ENCODE results near the gene MTERF2. TPM values are rescaled to one million over a fixed set of nuclear protein-coding genes. Genes with fewer than 3 reads are reported as not detected.

MTERF2 gene
- total and polyA plus RNA-seq, 10 of the 15 experiments (the other 5 are each of a cell fraction or from before 2014, with no cell fraction given), result 2.1 to 9.8 (median 6.7) TPM

GRCh38 chr12:106981788-106982187 lies 5.2 kb downstream of the MTERF2 start (continued):
- TF ChIP-seq PRDM15 (CRISPR knock-in tag; IDR thresholded peaks at IDR 0.05) (no peak), ZBED1 (IDR thresholded peaks at IDR 0.05; ENCODE audit: borderline replicate concordance) (no peak)

- 0 out of 2 replicates have a peak, but pooled peaks cover 3% of the 10 kb centered on the region for H3K4me1 ChIP-seq (ENCODE audit: control insufficient read depth, insufficient read depth, low read length)
- ChIA-PET SMC1A (ENCODE audit: uncharacterized antibody, unreplicated experiment) (no interaction called here), RAD21 (ENCODE audit: unreplicated experiment) (no interaction called here), CTCF (interaction anchor here (0.6 to 0.9 kb wide), 2 partner anchors 25 to 57 kb away, joined by 3 read pairs; partner anchors contain the start of gene TMEM263), POLR2A (interaction anchor here (0.9 kb wide), 1 partner anchor 21 kb away, joined by 3 read pairs; no protein-coding TSS in a partner anchor)
- BruUV-seq (replicated peaks), result no TSS peak
- no peak overlapping the region for H3K4me3 ChIP-seq
- no peak overlapping the region for H2AFZ ChIP-seq (ENCODE audit: control insufficient read depth, low read depth, low read length)
- TF ChIP-seq POLR2A (IDR thresholded peaks at IDR 0.05; ENCODE audit: low read depth, low read length), result peak; percentile 38; the same call in 1 of the 2 replicates
- TF ChIP-seq ATF2 (IDR thresholded peaks at IDR 0.05; ENCODE audit: low read length), result no peak
- H3K4me2 ChIP-seq (ENCODE audit: control insufficient read depth, insufficient read depth), result no peak overlapping the region
- intact Hi-C loops (cut with micrococcal nuclease; ENCODE audit: unreplicated experiment), result no loop called here
- no peaks in the 10 kb centered on the region for H4K20me1 ChIP-seq (ENCODE audit: control insufficient read depth, insufficient read depth)
- in situ Hi-C loops (cut with MboI), result no loop called here
- WGBS (ENCODE audit: insufficient coverage, insufficient replicate concordance, low lambda C conversion rate, missing lambda C conversion rate), result 98% methylated on average over 7 of the region's 7 CpGs
- FAIRE-seq (no peak), ATAC-seq (no peak), DNase-seq (ENCODE audit: low read depth, low spot score) (no peak)
- no peaks in the 10 kb centered on the region for H3K36me3 ChIP-seq (ENCODE audit: control insufficient read depth in 2 of 2, insufficient read depth in 2 of 2, low read length in 1 of 2)
- no peaks in the 10 kb centered on the region for H3K9me3 ChIP-seq (replicated peaks; ENCODE audit: control insufficient read depth, insufficient read depth, low read length)
- H3K27ac ChIP-seq (ENCODE audit: control insufficient read depth, insufficient read depth), result no peak overlapping the region
- no peak overlapping the region for H3K9ac ChIP-seq (ENCODE audit: control insufficient read depth, insufficient read depth, low read length)
- no peaks in the 10 kb centered on the region for H3K27me3 ChIP-seq (replicated peaks in 1 of 2; ENCODE audit: control insufficient read depth in 2 of 2, insufficient read depth in 2 of 2, low read length in 1 of 2)
- no peaks in the 10 kb centered on the region; the same call in 1 of the 2 replicates for H3K79me2 ChIP-seq (ENCODE audit: control insufficient read depth, insufficient read depth, low read length)
These were observed 6.0 kb downstream of the MTERF2 start for GRCh38 chr12:106980944-106981343.

Data from GM12878 (cell line).